ENCODE measurements around the gene APCS. TPM values are rescaled to one million over a fixed set of nuclear protein-coding genes. Genes with fewer than 3 reads are reported as not detected.

Gene APCS
- total and polyA plus RNA-seq, 2 of the 13 experiments (the other 11 are each of a cell fraction or from before 2014, with no cell fraction given) = not detected

DNA sequence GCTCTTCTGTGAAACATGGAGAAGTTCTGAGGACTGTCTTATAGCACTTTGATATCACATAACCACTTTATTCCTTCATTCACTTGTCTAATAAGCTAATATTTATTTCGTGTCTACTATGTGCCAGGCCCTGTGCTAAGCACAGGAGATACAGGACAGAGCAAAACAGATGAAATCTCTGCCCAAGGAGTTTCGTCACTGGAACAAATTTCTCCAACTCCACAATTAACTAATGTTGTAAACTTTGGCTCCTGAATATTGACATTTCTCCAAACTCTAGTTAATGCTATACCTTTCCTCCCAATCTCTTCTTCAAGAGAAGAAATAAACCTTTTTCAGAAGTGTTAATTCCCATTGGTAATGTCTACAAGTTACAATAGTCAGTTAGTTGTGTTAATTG lies 27.0 kb upstream of the APCS start:
- WGBS (ENCODE audit: low lambda C conversion rate) = 0% methylated on average over 2 of the region's 2 CpGs
- in situ Hi-C loops (cut with HindIII; ENCODE audit: extremely low pct_ligation_motif_present, low pct_unique_long_range_greater_than_20kb) (no loop called here), intact Hi-C loops (cut with micrococcal nuclease; ENCODE audit: unreplicated experiment) (no loop called here)
- TF ChIP-seq TGIF2 (CRISPR knock-in tag; IDR thresholded peaks at IDR 0.05) = no peak
- TF ChIP-seq ELF1 (CRISPR knock-in tag; IDR thresholded peaks at IDR 0.05) = no peak
- TF ChIP-seq, protein P1, sequence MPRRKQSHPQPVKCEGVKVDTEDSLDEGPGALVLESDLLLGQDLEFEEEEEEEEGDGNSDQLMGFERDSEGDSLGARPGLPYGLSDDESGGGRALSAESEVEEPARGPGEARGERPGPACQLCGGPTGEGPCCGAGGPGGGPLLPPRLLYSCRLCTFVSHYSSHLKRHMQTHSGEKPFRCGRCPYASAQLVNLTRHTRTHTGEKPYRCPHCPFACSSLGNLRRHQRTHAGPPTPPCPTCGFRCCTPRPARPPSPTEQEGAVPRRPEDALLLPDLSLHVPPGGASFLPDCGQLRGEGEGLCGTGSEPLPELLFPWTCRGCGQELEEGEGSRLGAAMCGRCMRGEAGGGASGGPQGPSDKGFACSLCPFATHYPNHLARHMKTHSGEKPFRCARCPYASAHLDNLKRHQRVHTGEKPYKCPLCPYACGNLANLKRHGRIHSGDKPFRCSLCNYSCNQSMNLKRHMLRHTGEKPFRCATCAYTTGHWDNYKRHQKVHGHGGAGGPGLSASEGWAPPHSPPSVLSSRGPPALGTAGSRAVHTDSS (CRISPR knock-in tag; conservative IDR thresholded peaks at IDR 0.05) = no peak
- TF ChIP-seq, protein P2, sequence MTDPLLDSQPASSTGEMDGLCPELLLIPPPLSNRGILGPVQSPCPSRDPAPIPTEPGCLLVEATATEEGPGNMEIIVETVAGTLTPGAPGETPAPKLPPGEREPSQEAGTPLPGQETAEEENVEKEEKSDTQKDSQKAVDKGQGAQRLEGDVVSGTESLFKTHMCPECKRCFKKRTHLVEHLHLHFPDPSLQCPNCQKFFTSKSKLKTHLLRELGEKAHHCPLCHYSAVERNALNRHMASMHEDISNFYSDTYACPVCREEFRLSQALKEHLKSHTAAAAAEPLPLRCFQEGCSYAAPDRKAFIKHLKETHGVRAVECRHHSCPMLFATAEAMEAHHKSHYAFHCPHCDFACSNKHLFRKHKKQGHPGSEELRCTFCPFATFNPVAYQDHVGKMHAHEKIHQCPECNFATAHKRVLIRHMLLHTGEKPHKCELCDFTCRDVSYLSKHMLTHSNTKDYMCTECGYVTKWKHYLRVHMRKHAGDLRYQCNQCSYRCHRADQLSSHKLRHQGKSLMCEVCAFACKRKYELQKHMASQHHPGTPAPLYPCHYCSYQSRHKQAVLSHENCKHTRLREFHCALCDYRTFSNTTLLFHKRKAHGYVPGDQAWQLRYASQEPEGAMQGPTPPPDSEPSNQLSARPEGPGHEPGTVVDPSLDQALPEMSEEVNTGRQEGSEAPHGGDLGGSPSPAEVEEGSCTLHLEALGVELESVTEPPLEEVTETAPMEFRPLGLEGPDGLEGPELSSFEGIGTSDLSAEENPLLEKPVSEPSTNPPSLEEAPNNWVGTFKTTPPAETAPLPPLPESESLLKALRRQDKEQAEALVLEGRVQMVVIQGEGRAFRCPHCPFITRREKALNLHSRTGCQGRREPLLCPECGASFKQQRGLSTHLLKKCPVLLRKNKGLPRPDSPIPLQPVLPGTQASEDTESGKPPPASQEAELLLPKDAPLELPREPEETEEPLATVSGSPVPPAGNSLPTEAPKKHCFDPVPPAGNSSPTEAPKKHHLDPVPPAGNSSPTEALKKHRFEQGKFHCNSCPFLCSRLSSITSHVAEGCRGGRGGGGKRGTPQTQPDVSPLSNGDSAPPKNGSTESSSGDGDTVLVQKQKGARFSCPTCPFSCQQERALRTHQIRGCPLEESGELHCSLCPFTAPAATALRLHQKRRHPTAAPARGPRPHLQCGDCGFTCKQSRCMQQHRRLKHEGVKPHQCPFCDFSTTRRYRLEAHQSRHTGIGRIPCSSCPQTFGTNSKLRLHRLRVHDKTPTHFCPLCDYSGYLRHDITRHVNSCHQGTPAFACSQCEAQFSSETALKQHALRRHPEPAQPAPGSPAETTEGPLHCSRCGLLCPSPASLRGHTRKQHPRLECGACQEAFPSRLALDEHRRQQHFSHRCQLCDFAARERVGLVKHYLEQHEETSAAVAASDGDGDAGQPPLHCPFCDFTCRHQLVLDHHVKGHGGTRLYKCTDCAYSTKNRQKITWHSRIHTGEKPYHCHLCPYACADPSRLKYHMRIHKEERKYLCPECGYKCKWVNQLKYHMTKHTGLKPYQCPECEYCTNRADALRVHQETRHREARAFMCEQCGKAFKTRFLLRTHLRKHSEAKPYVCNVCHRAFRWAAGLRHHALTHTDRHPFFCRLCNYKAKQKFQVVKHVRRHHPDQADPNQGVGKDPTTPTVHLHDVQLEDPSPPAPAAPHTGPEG (CRISPR knock-in tag; IDR thresholded peaks at IDR 0.05) = no peak
- TF ChIP-seq, protein P3, sequence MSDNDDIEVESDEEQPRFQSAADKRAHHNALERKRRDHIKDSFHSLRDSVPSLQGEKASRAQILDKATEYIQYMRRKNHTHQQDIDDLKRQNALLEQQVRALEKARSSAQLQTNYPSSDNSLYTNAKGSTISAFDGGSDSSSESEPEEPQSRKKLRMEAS (IDR thresholded peaks at IDR 0.05) = no peak
- no peak for TF ChIP-seq ZNF614 (CRISPR knock-in tag; IDR thresholded peaks at IDR 0.05; ENCODE audit: borderline replicate concordance)
- TF ChIP-seq, protein P4, sequence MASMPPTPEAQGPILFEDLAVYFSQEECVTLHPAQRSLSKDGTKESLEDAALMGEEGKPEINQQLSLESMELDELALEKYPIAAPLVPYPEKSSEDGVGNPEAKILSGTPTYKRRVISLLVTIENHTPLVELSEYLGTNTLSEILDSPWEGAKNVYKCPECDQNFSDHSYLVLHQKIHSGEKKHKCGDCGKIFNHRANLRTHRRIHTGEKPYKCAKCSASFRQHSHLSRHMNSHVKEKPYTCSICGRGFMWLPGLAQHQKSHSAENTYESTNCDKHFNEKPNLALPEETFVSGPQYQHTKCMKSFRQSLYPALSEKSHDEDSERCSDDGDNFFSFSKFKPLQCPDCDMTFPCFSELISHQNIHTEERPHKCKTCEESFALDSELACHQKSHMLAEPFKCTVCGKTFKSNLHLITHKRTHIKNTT (CRISPR knock-in tag; IDR thresholded peaks at IDR 0.05) = no peak
- no peak for TF ChIP-seq ZNF724P (CRISPR knock-in tag; IDR thresholded peaks at IDR 0.05; ENCODE audit: borderline replicate concordance)
- TF ChIP-seq AHR (CRISPR knock-in tag; IDR thresholded peaks at IDR 0.05) = no peak
- TF ChIP-seq MAFK (conservative IDR thresholded peaks at IDR 0.05 in 1 of 2, IDR thresholded peaks at IDR 0.05 in 1 of 2; ENCODE audit: low read length in 2 of 2) = no peak
- no peak for TF ChIP-seq ZNF598 (CRISPR knock-in tag; IDR thresholded peaks at IDR 0.05; ENCODE audit: borderline replicate concordance)
- TF ChIP-seq CC2D1A (CRISPR knock-in tag; IDR thresholded peaks at IDR 0.05) = no peak
- no peak for TF ChIP-seq GFI1 (CRISPR knock-in tag; IDR thresholded peaks at IDR 0.05; ENCODE audit: borderline replicate concordance)
- TF ChIP-seq, protein P5, sequence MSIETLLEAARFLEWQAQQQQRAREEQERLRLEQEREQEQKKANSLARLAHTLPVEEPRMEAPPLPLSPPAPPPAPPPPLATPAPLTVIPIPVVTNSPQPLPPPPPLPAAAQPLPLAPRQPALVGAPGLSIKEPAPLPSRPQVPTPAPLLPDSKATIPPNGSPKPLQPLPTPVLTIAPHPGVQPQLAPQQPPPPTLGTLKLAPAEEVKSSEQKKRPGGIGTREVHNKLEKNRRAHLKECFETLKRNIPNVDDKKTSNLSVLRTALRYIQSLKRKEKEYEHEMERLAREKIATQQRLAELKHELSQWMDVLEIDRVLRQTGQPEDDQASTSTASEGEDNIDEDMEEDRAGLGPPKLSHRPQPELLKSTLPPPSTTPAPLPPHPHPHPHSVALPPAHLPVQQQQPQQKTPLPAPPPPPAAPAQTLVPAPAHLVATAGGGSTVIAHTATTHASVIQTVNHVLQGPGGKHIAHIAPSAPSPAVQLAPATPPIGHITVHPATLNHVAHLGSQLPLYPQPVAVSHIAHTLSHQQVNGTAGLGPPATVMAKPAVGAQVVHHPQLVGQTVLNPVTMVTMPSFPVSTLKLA (IDR thresholded peaks at IDR 0.05) = no peak
- H3K4me2 ChIP-seq (ENCODE audit: low read depth, low read length) = no peak overlapping the region
- no peak overlapping the region for H3K9ac ChIP-seq (ENCODE audit: insufficient read depth, low read depth, low read length)
- H3K27me3 ChIP-seq (ENCODE audit: control insufficient read depth in 1 of 2, insufficient read depth in 2 of 2, low read length in 2 of 2) = no peaks in the 10 kb centered on the region
- no peak overlapping the region for H3K4me3 ChIP-seq (replicated peaks in 1 of 3; ENCODE audit: insufficient read depth in 1 of 3, low read depth in 2 of 3, low read length in 3 of 3)
- ChIA-PET POLR2A (no interaction called here), CTCF (ENCODE audit: low intra/inter-chr PET ratio, low total read pairs) (no interaction called here)
- no peak overlapping the region for H2AFZ ChIP-seq (ENCODE audit: low read length)
- no peak for FAIRE-seq
- BruUV-seq (replicated peaks) = no TSS peak
- H3K27ac ChIP-seq (ENCODE audit: extremely low read length, insufficient read depth, low read length) = no peak overlapping the region
- peaks cover 52% of the 10 kb centered on the region for H3K9me3 ChIP-seq (ENCODE audit: low read length)
- no peak for DNase-seq (ENCODE audit: low spot score)
- H3K79me2 ChIP-seq (ENCODE audit: insufficient read depth, low read length) = no peaks in the 10 kb centered on the region
- no peaks in the 10 kb centered on the region for H4K20me1 ChIP-seq (ENCODE audit: insufficient read depth, low read length)
- H3K4me1 ChIP-seq (ENCODE audit: insufficient read depth, low read length) = no peaks in the 10 kb centered on the region
- ATAC-seq = no peak
- no peaks in the 10 kb centered on the region for H3K36me3 ChIP-seq (replicated peaks in 1 of 2; ENCODE audit: control insufficient read depth in 1 of 2, insufficient read depth in 2 of 2, low read length in 2 of 2)

All from HepG2 (cell line).